Activated CD4-positive, alpha-beta T cell treated with anti-CD3 and anti-CD28 coated beads for 1 hour (primary cell): ENCODE measurements around the gene MRPL48.
"Not testable (repeated sequence)": the region's sequence is repeated elsewhere in the genome, so short reads cannot be mapped to it uniquely, and the experiment has no call there.

ENCODE experiments used
- DNase-seq: peaks from one replicate; pipeline ENCODE4 v3.0.0-alpha.2; 2020

The MRPL48 gene

DNA sequence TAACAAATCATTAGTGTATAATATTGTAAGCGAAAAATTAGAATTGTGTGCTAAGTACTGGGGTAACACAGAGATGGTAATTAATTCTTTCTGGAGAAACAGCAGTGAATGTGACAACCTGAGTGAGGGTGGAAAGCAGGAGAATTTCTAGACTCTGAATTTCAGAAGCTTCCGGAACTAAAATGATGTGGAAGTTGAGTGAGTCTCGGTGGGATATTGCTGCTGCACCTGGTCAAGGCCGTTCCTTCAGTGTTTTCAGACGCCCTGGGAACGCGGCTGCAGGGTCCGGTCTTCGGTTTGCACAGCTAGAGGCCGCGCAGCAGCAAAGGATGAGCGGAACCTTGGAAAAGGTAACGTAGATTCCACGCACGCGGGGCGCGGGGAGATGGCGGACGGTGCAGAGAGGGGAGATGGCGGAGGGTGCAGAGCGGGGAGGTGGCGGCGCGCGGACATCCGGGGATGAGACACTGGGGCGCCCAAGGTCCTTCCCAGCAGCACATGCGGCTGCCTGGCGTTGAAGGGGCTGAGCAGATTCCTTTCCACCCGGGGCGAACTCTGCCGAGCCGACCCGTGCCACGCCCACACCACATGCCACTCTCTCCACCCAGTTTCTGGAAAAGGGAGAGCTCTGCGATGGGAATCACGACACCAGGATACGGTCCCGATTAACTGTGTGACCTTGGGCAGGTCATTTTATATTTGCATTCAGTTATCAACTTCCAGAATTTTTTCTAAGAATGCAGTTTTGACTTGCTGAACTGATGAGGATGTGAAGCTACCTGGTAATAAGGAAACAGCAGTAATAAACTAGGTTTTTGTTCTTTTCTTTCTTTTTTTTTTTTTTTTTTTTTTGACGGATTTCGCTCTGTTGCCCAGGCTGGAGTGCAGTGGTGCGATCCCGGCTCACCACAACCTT lies at the start of gene MRPL48:
Gene MRPL48 (plus strand): TSS at position 232 of the 916 bp plus-strand sequence. CDS start 98 bp downstream, at position 330.
- peak; percentile 78 for DNase-seq

- DNase-seq: no peak
These were observed 44.6 kb upstream of the MRPL48 start for GRCh38 chr11:73743045-73743444.

DNA sequence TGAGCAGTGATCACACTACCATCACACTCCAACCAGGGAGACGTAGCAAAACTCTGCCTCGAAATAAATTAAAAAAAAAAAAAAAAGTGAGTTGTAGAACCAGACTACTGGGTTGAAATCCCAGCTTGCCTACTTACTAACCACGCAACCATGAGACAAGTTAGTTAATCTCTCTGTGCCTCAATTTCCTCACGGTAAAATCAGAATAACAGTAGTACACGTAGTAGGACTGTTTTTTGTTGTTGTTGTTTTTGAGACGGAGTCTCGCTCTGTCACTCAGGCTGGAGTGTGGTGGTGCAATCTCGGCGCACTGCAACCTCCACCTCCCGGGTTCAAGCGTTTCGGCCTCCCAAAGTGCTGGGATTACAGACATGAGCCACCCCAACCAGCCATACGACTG lies 41.0 kb upstream of the MRPL48 start:
- no peak for DNase-seq

- no peak for DNase-seq
These were observed 39.9 kb upstream of the MRPL48 start for GRCh38 chr11:73747762-73748161.

- DNase-seq: no peak
These were observed 39.4 kb upstream of the MRPL48 start for GRCh38 chr11:73748300-73748699.

- no peak for DNase-seq
These were observed 38.6 kb upstream of the MRPL48 start for GRCh38 chr11:73749118-73749517.

- no peak for DNase-seq
These were observed 37.4 kb upstream of the MRPL48 start for GRCh38 chr11:73750228-73750627.

DNA sequence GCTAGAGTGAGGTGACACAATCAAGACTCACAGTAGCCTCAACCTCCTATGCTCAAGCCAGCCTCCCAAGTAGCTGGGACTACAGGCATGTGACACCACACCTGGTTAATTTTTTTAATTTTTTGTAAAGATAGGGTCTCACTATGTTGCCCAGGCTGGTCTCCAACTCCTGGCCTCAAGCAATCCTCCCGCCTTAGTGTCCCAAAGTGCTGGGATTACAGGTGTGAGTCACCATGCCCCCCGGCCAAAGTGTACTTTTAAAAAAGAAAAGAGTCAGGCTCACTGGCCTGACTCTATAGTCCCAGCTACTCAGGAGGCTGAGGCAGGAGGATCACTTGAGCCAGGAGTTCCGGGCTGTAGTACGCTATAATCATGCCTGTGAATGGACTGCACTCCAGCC lies 36.8 kb upstream of the MRPL48 start:
- not testable (repeated sequence) for DNase-seq

DNA sequence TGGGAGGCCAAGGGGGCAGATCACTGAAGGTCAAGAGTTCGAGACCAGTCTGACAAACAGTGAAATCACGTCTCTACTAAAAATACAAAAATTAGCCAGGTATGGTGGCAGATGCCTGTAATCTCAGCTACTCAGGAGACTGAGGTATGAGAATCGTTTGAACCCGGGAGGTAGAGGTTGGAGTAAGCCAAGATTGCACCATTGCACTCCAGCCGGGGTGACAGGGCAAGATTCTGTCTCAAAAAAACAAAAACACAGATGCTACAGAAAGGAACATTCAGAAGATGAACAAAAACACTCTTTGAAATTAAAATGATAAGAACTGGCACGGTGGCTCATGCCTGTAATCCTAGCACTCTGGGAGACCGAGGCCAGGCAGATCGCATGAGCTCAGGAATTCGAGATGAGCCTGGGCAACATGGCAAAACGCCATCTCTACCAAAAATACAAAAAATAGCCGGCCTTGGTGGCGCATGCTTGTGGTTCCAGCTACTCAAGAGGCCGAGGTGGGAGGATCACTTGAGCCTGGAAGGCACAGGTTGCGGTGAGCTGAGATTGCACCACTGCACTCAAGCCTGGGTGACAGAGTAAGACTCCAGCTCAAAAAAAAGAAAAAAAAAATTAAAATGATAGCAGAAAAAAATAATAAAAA lies 35.3 kb upstream of the MRPL48 start:
- no peak for DNase-seq

- DNase-seq: no peak
These were observed 34.8 kb upstream of the MRPL48 start for GRCh38 chr11:73752903-73753302.

- no peak for DNase-seq
These were observed 33.7 kb upstream of the MRPL48 start for GRCh38 chr11:73753938-73754337.

- DNase-seq: no peak
These were observed 32.0 kb upstream of the MRPL48 start for GRCh38 chr11:73755670-73756069.

GRCh38 chr11:73757598-73757997 lies 30.1 kb upstream of the MRPL48 start:
- no peak for DNase-seq

DNA sequence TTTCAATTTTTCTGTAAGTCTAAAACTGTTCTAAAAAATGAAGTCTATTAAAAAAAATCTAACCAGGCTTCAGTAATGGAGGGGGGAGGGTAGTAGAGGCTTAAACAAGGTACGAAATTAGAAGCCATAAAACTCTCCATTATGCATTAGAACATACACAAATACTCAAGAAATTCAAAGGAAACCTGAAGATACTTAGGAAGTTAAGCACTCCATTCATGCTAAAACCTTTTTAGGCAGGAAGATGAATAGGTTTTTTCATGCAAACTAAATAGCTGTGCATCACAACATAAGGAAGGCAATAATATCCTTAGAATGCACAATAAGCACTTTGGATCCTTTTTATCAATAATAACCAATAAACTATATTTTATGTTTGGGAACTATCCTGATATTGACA lies 29.2 kb upstream of the MRPL48 start:
- DNase-seq: no peak

- no peak for DNase-seq
These were observed 28.0 kb upstream of the MRPL48 start for GRCh38 chr11:73759610-73760134.

DNA sequence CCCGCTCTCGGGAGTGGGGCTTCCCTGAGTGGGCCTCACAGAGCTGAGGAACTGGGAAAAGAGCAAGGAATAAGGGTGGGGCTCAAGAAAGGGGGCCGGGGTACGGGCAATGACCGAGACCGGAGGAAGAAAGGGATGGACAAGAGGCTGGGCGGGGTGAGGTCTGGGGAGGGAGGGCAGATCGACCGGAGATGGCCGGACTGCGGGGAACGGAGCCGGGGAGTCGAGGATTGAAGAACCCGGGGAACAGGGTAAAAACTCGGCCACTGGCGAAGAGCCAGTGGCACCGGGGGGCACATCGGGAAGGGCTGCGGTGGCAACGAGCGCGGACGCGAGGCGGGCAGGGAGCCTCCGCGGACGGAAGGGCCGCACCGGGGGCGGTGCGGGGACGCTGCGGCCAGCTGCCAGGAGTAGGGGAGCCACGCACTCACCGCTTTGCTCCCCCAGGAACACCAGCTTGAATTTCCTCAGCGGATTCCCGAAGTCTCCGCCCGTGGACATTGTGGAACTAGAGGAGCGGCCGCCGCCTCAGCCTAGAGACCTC lies 27.5 kb upstream of the MRPL48 start:
- DNase-seq: no peak

DNA sequence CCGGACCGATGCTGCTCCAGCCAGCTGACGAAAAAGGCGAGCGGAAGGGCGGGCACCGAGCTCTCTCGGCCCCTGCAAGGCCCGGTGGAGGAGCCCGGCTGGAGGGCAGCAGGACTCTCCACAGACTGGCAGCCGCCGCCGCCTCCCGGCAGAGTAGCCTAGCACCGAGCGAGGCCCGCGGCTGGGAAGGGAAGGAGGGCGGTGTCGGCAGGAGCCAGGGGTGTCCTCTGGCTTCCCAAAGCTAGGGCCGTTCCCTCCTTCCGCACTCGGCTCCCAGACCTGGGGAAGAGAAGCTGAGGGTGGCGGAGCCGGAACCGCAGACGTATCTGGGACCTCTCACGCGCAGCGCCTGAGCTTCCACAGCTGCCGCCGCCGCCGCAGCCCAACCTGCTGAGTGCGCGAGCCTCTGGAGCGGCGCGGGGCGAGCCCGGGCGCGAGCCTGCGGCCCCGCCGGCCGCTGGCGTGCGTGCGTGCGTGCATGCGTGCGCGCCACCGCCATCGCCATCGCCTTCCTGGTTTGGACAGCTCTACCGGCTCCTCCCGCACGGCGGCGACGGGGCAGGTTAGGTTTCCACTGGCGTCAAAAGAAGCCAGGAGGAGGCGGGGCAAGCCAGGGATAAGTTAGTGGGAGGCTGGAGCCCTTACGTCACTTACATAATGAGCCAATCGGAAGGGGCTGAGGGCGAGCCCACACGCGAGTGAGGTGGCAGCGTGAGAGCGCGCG lies 26.8 kb upstream of the MRPL48 start, which contains the start of gene RAB6A:
Gene RAB6A (minus strand): TSS at position 396 of the 724 bp plus-strand sequence. CDS start 439 bp downstream, outside the sequence.
- peak; percentile 99 for DNase-seq

GRCh38 chr11:73761403-73761945 lies 26.2 kb upstream of the MRPL48 start:
- DNase-seq: no peak

GRCh38 chr11:73762732-73763131 lies 24.9 kb upstream of the MRPL48 start:
- DNase-seq: no peak

- DNase-seq: no peak
These were observed 20.9 kb upstream of the MRPL48 start for GRCh38 chr11:73766763-73767162.

GRCh38 chr11:73770811-73771210 lies 16.9 kb upstream of the MRPL48 start:
- DNase-seq: not testable (repeated sequence)
